Stimulated activated CD4-positive, alpha-beta T cell treated with anti-CD3 and anti-CD28 coated beads, Interleukin-1b, Interleukin-23, amount 100 ng/mL, for 4 hours (primary cell): ENCODE results near the gene DBT.

Experiments
- DNase-seq, 2 donors: peaks; one replicate each; pipeline ENCODE4 v3.0.0-alpha.2; 2020; ENCODE audit warnings: low read depth in 2 of 2

DBT gene

GRCh38 chr1:100198596-100198995 is 51.0 kb downstream of the DBT start:
- DNase-seq = no peak

GRCh38 chr1:100188617-100189016 is 61.0 kb downstream of the DBT start:
- DNase-seq = no peak

- DNase-seq = no peak
Observed at GRCh38 chr1:100187912-100188311, 61.7 kb downstream of the DBT start.

GRCh38 chr1:100184536-100184935 is 65.1 kb downstream of the DBT start:
- no peak for DNase-seq

- no peak for DNase-seq
Observed at GRCh38 chr1:100183370-100183769, 66.3 kb downstream of the DBT start.

GRCh38 chr1:100178091-100178490 is 71.5 kb downstream of the DBT start, which contains the start of gene LRRC39:
LRRC39 (minus strand) TSS chr1:100178256; CDS start chr1:100168516, 9,740 bp downstream.
- no peak for DNase-seq

GRCh38 chr1:100177295-100178041 is 72.2 kb downstream of the DBT start:
- no peak for DNase-seq

- no peak for DNase-seq
Observed at GRCh38 chr1:100168051-100168450, 81.6 kb downstream of the DBT start.

GRCh38 chr1:100164702-100165101 is 84.9 kb downstream of the DBT start:
- no peak for DNase-seq

GRCh38 chr1:100164216-100164615 is 85.4 kb downstream of the DBT start:
- DNase-seq = no peak

- DNase-seq = no peak
Observed at GRCh38 chr1:100162881-100163280, 86.8 kb downstream of the DBT start.

GRCh38 chr1:100152271-100152670 is 97.4 kb downstream of the DBT start:
- DNase-seq = no peak

GRCh38 chr1:100151679-100152078 is 98.0 kb downstream of the DBT start:
- no peak for DNase-seq

GRCh38 chr1:100147875-100148274 is 101.8 kb downstream of the DBT start:
- DNase-seq = no peak

- no peak for DNase-seq
Observed at GRCh38 chr1:100146958-100147357, 102.7 kb downstream of the DBT start.

- no peak for DNase-seq
Observed at GRCh38 chr1:100145116-100145515, 104.5 kb downstream of the DBT start.

GRCh38 chr1:100142343-100142742 is 107.3 kb downstream of the DBT start:
- no peak for DNase-seq

- DNase-seq = no peak
Observed at GRCh38 chr1:100141192-100141591, 108.4 kb downstream of the DBT start.

GRCh38 chr1:100137602-100138001 is 112.0 kb downstream of the DBT start:
- DNase-seq = no peak
